T-helper 2 cell treated with Interferon-gamma antibody and Interleukin-4, amounts not matched to agents 5 μg/mL and 100 μg/mL, for 36 hours (primary cell): ENCODE data around the gene CUX1.
A peak's percentile ranks its signal among the peaks of the same experiment; 100 is the strongest.

ENCODE experiments used
- DNase-seq: peaks from one replicate; pipeline ENCODE4 v3.0.0; 2021; ENCODE audit warnings: low spot score
- H3K27ac Mint-ChIP-seq: one replicate; pipeline ENCODE4 v1.8.0; 2021; ENCODE audit warnings: mild to moderate bottlenecking, mixed read lengths
- H3K27me3 Mint-ChIP-seq: one replicate; pipeline ENCODE4 v1.8.0; 2021; ENCODE audit warnings: low read depth, mixed read lengths
- H3K36me3 Mint-ChIP-seq: one replicate; pipeline ENCODE4 v1.8.0; 2021; ENCODE audit warnings: low read depth, mixed read lengths
- H3K4me1 Mint-ChIP-seq: one replicate; pipeline ENCODE4 v1.8.0; 2021; ENCODE audit warnings: low read depth, mixed read lengths
- H3K4me3 Mint-ChIP-seq: one replicate; pipeline ENCODE4 v1.8.0; 2022; ENCODE audit warnings: mild to moderate bottlenecking, moderate library complexity, mixed read lengths
- H3K9me3 Mint-ChIP-seq: one replicate; pipeline ENCODE4 v1.8.0; 2021; ENCODE audit warnings: mixed read lengths

The CUX1 gene

GRCh38 chr7:101817471-101818286 lies at the start of gene CUX1:
Gene CUX1 (plus strand): TSS chr7:101817626. CDS start chr7:101817640, 14 bp downstream.
- Mint-ChIP-seq H3K36me3 (peaks cover 12% of the 10 kb centered on the region), H3K4me3 (peak within 1 kb of the TSS; percentile 63), H3K9me3 (no peaks in the 10 kb centered on the region), H3K27ac (no peak within 1 kb of the TSS), H3K27me3 (peaks cover 24% of the 10 kb centered on the region), H3K4me1 (peaks cover 12% of the 10 kb centered on the region)
- DNase-seq = no peak

GRCh38 chr7:101768280-101768679 lies 49.1 kb upstream of the CUX1 start:
- H3K36me3 Mint-ChIP-seq = no peaks in the 10 kb centered on the region
- no peak for DNase-seq
- H3K4me3 Mint-ChIP-seq = no peak overlapping the region
- no peak overlapping the region for H3K27ac Mint-ChIP-seq
- no peaks in the 10 kb centered on the region for H3K9me3 Mint-ChIP-seq
- H3K4me1 Mint-ChIP-seq = no peaks in the 10 kb centered on the region
- peaks cover 10% of the 10 kb centered on the region for H3K27me3 Mint-ChIP-seq

- no peaks in the 10 kb centered on the region for H3K36me3 Mint-ChIP-seq
- H3K27me3 Mint-ChIP-seq = peaks cover 13% of the 10 kb centered on the region
- H3K27ac Mint-ChIP-seq = peak overlapping the region; percentile 37
- H3K4me1 Mint-ChIP-seq = no peaks in the 10 kb centered on the region
- H3K4me3 Mint-ChIP-seq = no peak overlapping the region
- no peak for DNase-seq
- H3K9me3 Mint-ChIP-seq = no peaks in the 10 kb centered on the region
These were observed 47.0 kb upstream of the CUX1 start for GRCh38 chr7:101770466-101770865.

- H3K4me1 Mint-ChIP-seq = no peaks in the 10 kb centered on the region
- no peaks in the 10 kb centered on the region for H3K36me3 Mint-ChIP-seq
- H3K27me3 Mint-ChIP-seq = peaks cover 13% of the 10 kb centered on the region
- H3K27ac Mint-ChIP-seq = no peak overlapping the region
- H3K4me3 Mint-ChIP-seq = no peak overlapping the region
- no peaks in the 10 kb centered on the region for H3K9me3 Mint-ChIP-seq
- DNase-seq = no peak
These were observed 44.8 kb upstream of the CUX1 start for GRCh38 chr7:101772508-101773211.

- Mint-ChIP-seq H3K27me3 (peaks cover 8% of the 10 kb centered on the region), H3K4me3 (no peak overlapping the region)
These were observed 42.2 kb upstream of the CUX1 start for GRCh38 chr7:101775181-101775580.

GRCh38 chr7:101778026-101778580 lies 39.3 kb upstream of the CUX1 start:
- Mint-ChIP-seq H3K27ac (no peak overlapping the region), H3K4me3 (no peak overlapping the region), H3K27me3 (peaks cover 2% of the 10 kb centered on the region), H3K4me1 (no peaks in the 10 kb centered on the region), H3K36me3 (no peaks in the 10 kb centered on the region), H3K9me3 (no peaks in the 10 kb centered on the region)
- DNase-seq = no peak

More at GRCh38 chr7:101775181-101775580, 42.2 kb upstream of the CUX1 start:
- Mint-ChIP-seq H3K36me3 (no peaks in the 10 kb centered on the region), H3K4me1 (no peaks in the 10 kb centered on the region), H3K9me3 (no peaks in the 10 kb centered on the region), H3K27ac (no peak overlapping the region)
- no peak for DNase-seq

GRCh38 chr7:101779267-101779666 lies 38.2 kb upstream of the CUX1 start:
- no peak for DNase-seq
- no peak overlapping the region for H3K4me3 Mint-ChIP-seq
- no peaks in the 10 kb centered on the region for H3K9me3 Mint-ChIP-seq
- no peaks in the 10 kb centered on the region for H3K4me1 Mint-ChIP-seq
- H3K36me3 Mint-ChIP-seq = no peaks in the 10 kb centered on the region
- H3K27me3 Mint-ChIP-seq = peaks cover under 1% of the 10 kb centered on the region
- H3K27ac Mint-ChIP-seq = no peak overlapping the region

GRCh38 chr7:101780281-101780680 lies 37.1 kb upstream of the CUX1 start:
- H3K27ac Mint-ChIP-seq = no peak overlapping the region
- no peak overlapping the region for H3K4me3 Mint-ChIP-seq
- no peak for DNase-seq
- H3K4me1 Mint-ChIP-seq = no peaks in the 10 kb centered on the region
- H3K9me3 Mint-ChIP-seq = no peaks in the 10 kb centered on the region
- H3K27me3 Mint-ChIP-seq = peaks cover 7% of the 10 kb centered on the region
- no peaks in the 10 kb centered on the region for H3K36me3 Mint-ChIP-seq

GRCh38 chr7:101781439-101781838 lies 36.0 kb upstream of the CUX1 start:
- DNase-seq = no peak
- H3K4me3 Mint-ChIP-seq = no peak overlapping the region
- H3K4me1 Mint-ChIP-seq = no peaks in the 10 kb centered on the region
- no peaks in the 10 kb centered on the region for H3K9me3 Mint-ChIP-seq
- no peak overlapping the region for H3K27ac Mint-ChIP-seq
- peaks cover 7% of the 10 kb centered on the region for H3K27me3 Mint-ChIP-seq
- H3K36me3 Mint-ChIP-seq = no peaks in the 10 kb centered on the region

- no peak overlapping the region for H3K27ac Mint-ChIP-seq
- no peaks in the 10 kb centered on the region for H3K9me3 Mint-ChIP-seq
- peaks cover 7% of the 10 kb centered on the region for H3K27me3 Mint-ChIP-seq
- no peak overlapping the region for H3K4me3 Mint-ChIP-seq
- no peak for DNase-seq
- H3K4me1 Mint-ChIP-seq = no peaks in the 10 kb centered on the region
- H3K36me3 Mint-ChIP-seq = no peaks in the 10 kb centered on the region
These were observed 35.0 kb upstream of the CUX1 start for GRCh38 chr7:101782476-101782875.

- Mint-ChIP-seq H3K4me1 (no peaks in the 10 kb centered on the region), H3K36me3 (no peaks in the 10 kb centered on the region), H3K27me3 (peaks cover 7% of the 10 kb centered on the region), H3K4me3 (no peak overlapping the region), H3K27ac (no peak overlapping the region), H3K9me3 (no peaks in the 10 kb centered on the region)
- no peak for DNase-seq
These were observed 34.5 kb upstream of the CUX1 start for GRCh38 chr7:101782896-101783295.

- H3K4me1 Mint-ChIP-seq = no peaks in the 10 kb centered on the region
- no peak overlapping the region for H3K4me3 Mint-ChIP-seq
- H3K27me3 Mint-ChIP-seq = peaks cover 7% of the 10 kb centered on the region
- H3K9me3 Mint-ChIP-seq = peaks cover 6% of the 10 kb centered on the region
- no peak for DNase-seq
- no peaks in the 10 kb centered on the region for H3K36me3 Mint-ChIP-seq
- H3K27ac Mint-ChIP-seq = no peak overlapping the region
These were observed 33.8 kb upstream of the CUX1 start for GRCh38 chr7:101783381-101784181.

GRCh38 chr7:101784292-101785127 lies 32.9 kb upstream of the CUX1 start:
- Mint-ChIP-seq H3K36me3 (no peaks in the 10 kb centered on the region), H3K27me3 (peaks cover 7% of the 10 kb centered on the region), H3K27ac (no peak overlapping the region), H3K9me3 (peaks cover 6% of the 10 kb centered on the region), H3K4me1 (no peaks in the 10 kb centered on the region), H3K4me3 (no peak overlapping the region)
- DNase-seq = no peak
